SK-N-SH treated with all-trans-retinoic acid at 6 μM for 48 hours (cell line): ENCODE measurements around the gene REC114.

Experiments
- ARNTL ChIP-seq: fragments of 450-650 bp; formaldehyde crosslinking; IDR thresholded peaks from 2 replicates; pipeline ENCODE4 v1.5.0; 2020; ENCODE audit warnings: low read depth, mild to moderate bottlenecking, moderate library complexity, borderline replicate concordance
- BACH2 ChIP-seq: fragments of 250-450 bp; sonication (Bioruptor Pico); IDR thresholded peaks from 2 replicates; pipeline ENCODE4 v1.9.0; 2021; ENCODE audit warnings: mild to moderate bottlenecking, borderline replicate concordance
- CREB5 ChIP-seq: fragments of 250-450 bp; sonication (Bioruptor Pico); IDR thresholded peaks from 2 replicates; pipeline ENCODE4 v1.5.1; 2020; ENCODE audit warnings: low read depth, mild to moderate bottlenecking, moderate library complexity
- ESRRG ChIP-seq: fragments of 250-450 bp; sonication (Bioruptor Pico); IDR thresholded peaks from 2 replicates; pipeline ENCODE4 v1.6.1; 2021; ENCODE audit warnings: mild to moderate bottlenecking
- GLIS3 ChIP-seq: fragments of 250-450 bp; sonication (Bioruptor Pico); IDR thresholded peaks from 2 replicates; pipeline ENCODE4 v1.5.0; 2020; ENCODE audit warnings: mild to moderate bottlenecking, moderate library complexity
- PATZ1 ChIP-seq: fragments of 250-450 bp; sonication (Bioruptor Pico); IDR thresholded peaks from 2 replicates; pipeline ENCODE4 v1.8.0; 2020; ENCODE audit warnings: mild to moderate bottlenecking, moderate library complexity, borderline replicate concordance
- PPARA ChIP-seq: fragments of 250-450 bp; sonication (Bioruptor Pico); IDR thresholded peaks from 2 replicates; pipeline ENCODE4 v1.5.0; 2020; ENCODE audit warnings: mild to moderate bottlenecking, borderline replicate concordance
- RARB ChIP-seq: fragments of 250-450 bp; sonication (Bioruptor Pico); IDR thresholded peaks from 2 replicates; pipeline ENCODE4 v1.8.0; 2021; ENCODE audit warnings: mild to moderate bottlenecking, moderate library complexity
- TSHZ2 ChIP-seq: fragments of 250-450 bp; sonication (Bioruptor Pico); IDR thresholded peaks from 2 replicates; pipeline ENCODE4 v1.5.0; 2020; ENCODE audit warnings: mild to moderate bottlenecking, moderate library complexity
- ZC3H10 ChIP-seq: fragments of 250-450 bp; sonication (Bioruptor Pico); IDR thresholded peaks from 2 replicates; pipeline ENCODE4 v1.5.1; 2021; ENCODE audit warnings: mild to moderate bottlenecking, moderate library complexity
- ZFP3 ChIP-seq: fragments of 250-450 bp; sonication (Bioruptor Pico); IDR thresholded peaks from 2 replicates; pipeline ENCODE4 v1.5.0; 2020; ENCODE audit warnings: mild to moderate bottlenecking, moderate library complexity
- ZFP30 ChIP-seq: fragments of 450-650 bp; formaldehyde crosslinking; IDR thresholded peaks from 2 replicates; pipeline ENCODE4 v1.5.0; 2022; ENCODE audit warnings: mild to moderate bottlenecking, moderate library complexity
- ZNF565 ChIP-seq: fragments of 450-650 bp; formaldehyde crosslinking; conservative IDR thresholded peaks from 2 replicates; pipeline ENCODE4 v1.5.0; 2020; ENCODE audit warnings: low read depth, mild to moderate bottlenecking, moderate library complexity
- ZNF70 ChIP-seq: fragments of 450-650 bp; formaldehyde crosslinking; IDR thresholded peaks from 2 replicates; pipeline ENCODE4 v1.5.0; 2020; ENCODE audit warnings: mild to moderate bottlenecking, moderate library complexity

GRCh38 chr15:73518876-73519733 lies 76.1 kb downstream of the REC114 start:
- no peak for TF ChIP-seq CREB5 (CRISPR knock-in tag)
- TF ChIP-seq PPARA (CRISPR knock-in tag), result no peak
- no peak for TF ChIP-seq RARB
- no peak for TF ChIP-seq GLIS3 (CRISPR knock-in tag)
- no peak for TF ChIP-seq BACH2 (CRISPR knock-in tag)
- TF ChIP-seq PATZ1 (CRISPR knock-in tag), result no peak
- TF ChIP-seq ZFP3 (CRISPR knock-in tag), result no peak
- no peak for TF ChIP-seq ESRRG (CRISPR knock-in tag)
- TF ChIP-seq ZNF70 (CRISPR knock-in tag), result no peak
- TF ChIP-seq ZC3H10 (CRISPR knock-in tag), result no peak
- no peak for TF ChIP-seq ZFP30 (CRISPR knock-in tag)
- TF ChIP-seq ZNF565 (CRISPR knock-in tag), result no peak
- TF ChIP-seq TSHZ2 (CRISPR knock-in tag), result no peak
- no peak for TF ChIP-seq ARNTL (CRISPR knock-in tag)
